Thymus (tissue), 11 donors: ENCODE measurements around the gene MLLT1. TPM values are rescaled to one million over a fixed set of nuclear protein-coding genes. Genes with fewer than 3 reads are reported as not detected.

Experiments used
- DNase-seq, 9 donors: peaks; one replicate each; pipeline ENCODE4 v3.0.0-alpha.2; 2013; ENCODE audit warnings: low spot score in 9 of 9, low read depth in 6 of 9, missing footprints in 1 of 9
- H3K27ac ChIP-seq, 2 donors: one replicate each; pipeline ENCODE4 v1.5.1; 2013; ENCODE audit warnings: control low read depth in 1 of 2, low read depth in 1 of 2, low read length in 1 of 2, mild to moderate bottlenecking in 1 of 2, moderate library complexity in 1 of 2
- H3K27me3 ChIP-seq, 2 donors: one replicate each; pipeline ENCODE4 v1.5.1; 2013; ENCODE audit warnings: low read length in 1 of 2; ENCODE audit not compliant: control insufficient read depth in 2 of 2, insufficient read depth in 1 of 2
- H3K36me3 ChIP-seq, 2 donors: one replicate each; pipeline ENCODE4 v1.5.1; 2013; ENCODE audit warnings: low read length in 1 of 2, mild to moderate bottlenecking in 1 of 2, moderate library complexity in 1 of 2; ENCODE audit not compliant: control insufficient read depth in 2 of 2, insufficient read depth in 2 of 2
- H3K4me1 ChIP-seq, 2 donors: one replicate each; pipeline ENCODE4 v1.5.1; 2013; ENCODE audit warnings: low read length in 2 of 2; ENCODE audit not compliant: control insufficient read depth in 2 of 2, insufficient read depth in 2 of 2
- H3K4me3 ChIP-seq, 2 donors: one replicate each; pipeline ENCODE4 v1.5.1; 2013; ENCODE audit warnings: low read length in 2 of 2, control low read depth in 1 of 2, mild to moderate bottlenecking in 1 of 2
- H3K9me3 ChIP-seq, 2 donors: one replicate each; pipeline ENCODE4 v1.5.1; 2013; ENCODE audit warnings: low read length in 1 of 2, mild to moderate bottlenecking in 1 of 2; ENCODE audit not compliant: control insufficient read depth in 2 of 2, insufficient read depth in 1 of 2
- WGBS: extraction: QIAGEN DNeasy Blood & Tissue Kit; methylation state at CpG from one replicate; pipeline ENCODE4 v1.1.7; 2013; 5-methylcytosine and 5-hydroxymethylcytosine counted together
- polyA plus RNA-seq: library from polyadenylated mRNA; stranded (reverse); fragments of 200-250 nt; gene quantifications from one replicate; pipeline ENCODE4 v1.2.3, GENCODE V29; 2013
- total RNA-seq: library from RNA; stranded (reverse); fragments of 120-200 nt; gene quantifications from one replicate; pipeline ENCODE4 v1.2.4, GENCODE V29; 2013
- donor health status: healthy.

MLLT1 gene
- total and polyA plus RNA-seq, 2 donors, result 6.9 to 24.7 TPM

DNA sequence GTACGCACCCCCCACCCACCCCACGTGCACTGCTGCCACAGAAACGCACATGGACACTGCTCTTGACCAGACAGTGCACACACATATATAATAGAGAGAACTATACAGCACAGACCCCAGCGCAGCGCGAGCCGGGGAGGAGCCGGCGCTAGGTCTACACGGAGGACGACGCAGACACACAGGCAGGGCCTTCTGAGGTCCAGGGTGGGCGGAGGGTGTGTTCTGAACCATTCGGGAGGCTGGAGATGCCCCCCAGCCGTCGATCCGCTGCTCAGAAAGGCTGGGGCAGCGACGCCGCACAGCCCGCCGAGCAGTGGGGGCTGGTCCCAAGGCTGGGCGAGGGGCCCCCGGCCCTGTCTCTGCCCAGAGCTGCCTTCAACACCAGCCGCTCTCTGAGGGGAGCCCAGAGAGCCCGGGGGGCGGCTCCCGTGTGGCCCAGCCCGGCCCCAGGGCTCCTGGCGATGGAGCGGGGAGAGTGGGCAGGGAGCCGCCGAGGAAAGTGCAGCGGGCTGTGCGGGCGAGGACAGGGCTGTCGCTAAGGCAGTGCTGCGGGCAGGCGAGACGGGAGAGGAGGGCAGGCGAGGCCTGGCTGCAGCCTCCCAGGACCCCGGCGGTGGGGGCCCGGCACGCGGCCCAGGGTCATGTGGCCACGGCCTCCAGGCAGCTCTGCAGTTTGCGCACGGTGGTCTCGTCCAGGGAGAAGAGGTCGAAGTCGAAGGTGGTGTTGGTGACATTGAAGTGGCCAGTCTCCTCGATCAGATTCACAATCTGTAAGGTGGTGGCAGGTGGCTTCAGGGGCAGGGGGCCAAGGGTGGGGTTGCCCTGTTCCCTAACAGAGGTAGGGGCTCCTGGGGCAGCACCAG, 67.1 kb downstream of the MLLT1 start:
- Histone ChIP-seq H3K27me3 (no peaks in the 10 kb centered on the region), H3K4me1 (no peaks in the 10 kb centered on the region), H3K4me3 (no peak overlapping the region), H3K36me3 (peaks cover 4 to 41% of the 10 kb centered on the region in 2 donors), H3K27ac (no peak overlapping the region), H3K9me3 (no peaks in the 10 kb centered on the region)
- DNase-seq, result no peak
- WGBS, result 98% methylated on average over 53 of the region's 53 CpGs

DNA sequence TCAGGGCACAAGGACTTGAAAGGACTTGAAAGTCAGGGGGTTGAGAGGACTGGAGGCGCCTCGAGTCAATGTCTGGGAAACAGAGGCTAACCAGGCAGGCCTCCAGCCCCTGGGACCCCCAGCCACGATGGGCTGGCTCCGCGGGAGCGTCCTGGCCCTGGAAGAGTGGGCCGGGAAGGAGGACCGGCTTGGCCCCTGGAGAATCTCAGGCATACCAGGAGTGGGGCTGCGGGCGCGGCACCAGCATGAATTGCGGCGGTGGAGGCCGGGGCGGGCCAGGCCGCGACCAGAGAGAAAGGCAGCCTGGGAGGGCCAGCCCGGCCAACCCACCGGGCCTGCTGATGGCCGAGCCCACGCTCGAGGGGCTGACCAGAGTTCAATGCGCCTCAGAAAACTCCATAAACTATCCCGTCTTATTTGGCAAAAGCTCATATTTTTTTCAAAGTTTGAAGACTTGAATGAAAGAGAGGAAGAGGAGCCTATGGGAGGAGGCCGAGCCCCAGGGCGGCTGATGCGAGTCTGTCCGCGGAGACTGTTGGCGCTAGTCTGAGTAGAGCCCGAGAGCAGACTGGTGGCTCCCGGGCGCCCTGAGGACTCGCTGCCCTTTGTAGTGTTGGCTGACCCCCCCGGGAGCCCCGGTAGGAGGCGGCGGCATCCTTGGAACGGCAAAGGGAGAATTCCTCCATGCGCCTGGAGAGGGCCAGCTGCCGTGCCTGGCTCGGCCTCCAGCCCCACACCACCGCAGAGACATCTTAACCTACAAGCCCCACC, 68.0 kb downstream of the MLLT1 start:
- Histone ChIP-seq H3K27ac (no peak overlapping the region), H3K4me3 (no peak overlapping the region), H3K9me3 (no peaks in the 10 kb centered on the region), H3K27me3 (no peaks in the 10 kb centered on the region), H3K4me1 (no peaks in the 10 kb centered on the region), H3K36me3 (peaks cover 0 to 41% of the 10 kb centered on the region in 2 donors)
- no peak for DNase-seq
- WGBS, result 97% methylated on average over 43 of the region's 43 CpGs

DNA sequence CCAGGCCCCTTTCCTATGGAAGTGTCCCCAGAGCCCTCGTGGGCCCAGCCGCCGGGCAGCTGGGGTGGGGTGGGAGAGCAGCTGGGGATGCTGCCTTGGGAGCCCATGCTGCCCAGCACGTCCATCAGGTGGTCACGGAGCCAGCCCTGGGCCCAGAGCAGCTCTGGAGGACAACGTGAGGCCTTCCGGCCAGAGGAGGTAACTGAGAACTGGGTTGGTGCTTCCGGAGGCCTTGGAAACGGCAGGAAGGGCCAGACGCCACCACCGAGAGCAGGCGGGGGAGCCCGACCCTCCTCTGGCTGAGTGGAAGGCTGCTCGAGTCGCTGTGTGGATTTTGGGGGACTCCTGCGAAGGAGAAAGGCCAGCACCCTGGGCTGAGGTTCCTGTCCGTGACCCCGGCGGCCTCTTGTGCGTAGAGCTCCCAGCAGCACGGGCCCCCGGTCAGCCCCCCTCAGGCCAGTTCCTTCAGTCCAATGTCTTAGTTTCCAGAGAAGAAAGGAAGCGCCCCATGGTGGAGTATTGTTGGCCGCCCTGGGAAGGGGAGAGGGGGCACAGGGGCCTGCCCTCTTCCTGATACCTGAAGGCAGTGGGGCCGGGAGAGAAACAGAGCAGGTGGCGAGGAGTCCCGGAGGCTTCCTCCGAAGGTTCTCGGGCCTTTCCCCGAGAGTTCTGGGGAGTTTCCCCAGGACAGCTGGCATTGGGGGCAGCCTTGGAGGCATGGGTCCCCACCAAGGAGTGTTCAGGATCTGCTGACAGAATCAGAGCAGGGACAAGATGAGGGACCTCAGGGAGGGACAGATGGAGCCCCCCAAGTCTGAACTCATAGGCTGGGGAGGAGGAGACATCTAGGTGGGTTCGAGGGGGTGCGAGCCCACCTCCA, 68.8 kb downstream of the MLLT1 start:
- WGBS, result 95% methylated on average over 32 of the region's 32 CpGs
- Histone ChIP-seq H3K27ac (no peak overlapping the region), H3K36me3 (peaks cover 0 to 38% of the 10 kb centered on the region in 2 donors), H3K9me3 (no peaks in the 10 kb centered on the region), H3K4me3 (no peak overlapping the region), H3K27me3 (no peaks in the 10 kb centered on the region), H3K4me1 (no peaks in the 10 kb centered on the region)
- no peak for DNase-seq

DNA sequence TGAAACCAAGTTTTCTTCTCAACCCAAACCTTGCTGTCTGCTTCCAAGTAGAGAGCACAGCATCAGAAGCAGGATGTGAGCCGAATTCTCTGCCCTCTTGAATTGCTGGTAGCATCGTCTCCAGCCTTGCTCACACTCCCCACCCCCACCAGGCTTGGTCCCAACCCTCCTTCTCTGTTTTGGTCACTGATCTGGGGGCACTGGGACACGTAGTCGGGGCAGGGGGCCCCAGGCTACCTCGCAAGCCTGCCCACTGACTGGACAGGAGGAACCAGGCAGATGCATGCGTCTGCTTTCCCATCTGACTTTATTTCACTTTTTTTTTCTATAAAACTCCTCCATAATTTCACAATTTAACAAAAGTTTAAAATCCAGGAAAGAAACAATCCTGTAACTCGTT, 69.7 kb downstream of the MLLT1 start:
- Histone ChIP-seq H3K27ac (no peak overlapping the region), H3K9me3 (no peaks in the 10 kb centered on the region), H3K4me1 (no peaks in the 10 kb centered on the region), H3K27me3 (no peaks in the 10 kb centered on the region), H3K4me3 (no peak overlapping the region), H3K36me3 (peaks cover 0 to 30% of the 10 kb centered on the region in 2 donors)
- no peak for DNase-seq
- WGBS, result 96% methylated on average over 7 of the region's 7 CpGs

DNA sequence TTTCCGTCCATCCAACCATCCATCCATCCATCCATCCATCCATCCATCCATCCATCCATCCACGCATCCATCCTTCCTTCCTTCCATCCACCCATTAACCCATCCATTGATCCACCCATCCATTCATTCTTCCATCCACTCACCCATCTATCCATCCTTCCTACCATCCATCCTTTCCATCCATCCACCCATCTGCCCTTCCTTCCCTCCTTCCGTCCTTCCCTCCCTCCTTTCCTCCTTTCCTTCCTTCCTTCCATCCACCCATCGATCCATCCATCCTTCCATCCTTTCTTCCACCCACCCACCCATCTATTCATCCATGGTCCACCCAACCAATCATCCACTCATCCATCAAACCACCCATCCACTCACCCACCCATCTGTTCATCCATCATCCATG, 70.1 kb downstream of the MLLT1 start:
- 62% methylated on average over 4 of the region's 4 CpGs for WGBS
- peaks cover 0 to 26% of the 10 kb centered on the region in 2 donors for H3K36me3 ChIP-seq
- DNase-seq, result no peak
- H3K9me3 ChIP-seq, result no peaks in the 10 kb centered on the region
- H3K4me1 ChIP-seq, result no peaks in the 10 kb centered on the region
- H3K27me3 ChIP-seq, result no peaks in the 10 kb centered on the region
- H3K4me3 ChIP-seq, result no peak overlapping the region
- no peak overlapping the region for H3K27ac ChIP-seq

DNA sequence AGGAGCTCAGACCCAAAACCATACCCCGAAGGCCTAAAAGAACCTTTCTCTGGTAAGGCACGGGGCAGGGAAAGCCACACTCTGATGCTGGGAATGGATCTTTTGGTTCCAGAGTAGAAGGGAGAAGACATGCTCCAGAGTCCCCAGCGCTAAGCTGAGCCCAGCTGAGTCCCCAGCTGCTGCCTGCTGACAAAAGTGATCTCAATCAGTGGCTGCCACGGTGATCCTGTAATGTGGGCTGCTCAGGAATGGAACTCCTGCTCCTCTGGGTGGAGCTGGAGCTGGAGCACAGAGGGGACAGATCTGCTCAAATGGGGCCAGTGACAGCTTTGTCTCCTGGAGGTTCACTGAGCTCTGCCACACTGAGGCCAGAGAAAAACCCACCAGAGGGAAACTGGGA, 70.5 kb downstream of the MLLT1 start:
- H3K4me1 ChIP-seq, result no peaks in the 10 kb centered on the region
- H3K4me3 ChIP-seq, result no peak overlapping the region
- DNase-seq, result no peak
- H3K36me3 ChIP-seq, result peaks cover 0 to 23% of the 10 kb centered on the region in 2 donors
- H3K9me3 ChIP-seq, result no peaks in the 10 kb centered on the region
- no peaks in the 10 kb centered on the region for H3K27me3 ChIP-seq
- 93% methylated on average over 4 of the region's 4 CpGs for WGBS
- H3K27ac ChIP-seq, result no peak overlapping the region

DNA sequence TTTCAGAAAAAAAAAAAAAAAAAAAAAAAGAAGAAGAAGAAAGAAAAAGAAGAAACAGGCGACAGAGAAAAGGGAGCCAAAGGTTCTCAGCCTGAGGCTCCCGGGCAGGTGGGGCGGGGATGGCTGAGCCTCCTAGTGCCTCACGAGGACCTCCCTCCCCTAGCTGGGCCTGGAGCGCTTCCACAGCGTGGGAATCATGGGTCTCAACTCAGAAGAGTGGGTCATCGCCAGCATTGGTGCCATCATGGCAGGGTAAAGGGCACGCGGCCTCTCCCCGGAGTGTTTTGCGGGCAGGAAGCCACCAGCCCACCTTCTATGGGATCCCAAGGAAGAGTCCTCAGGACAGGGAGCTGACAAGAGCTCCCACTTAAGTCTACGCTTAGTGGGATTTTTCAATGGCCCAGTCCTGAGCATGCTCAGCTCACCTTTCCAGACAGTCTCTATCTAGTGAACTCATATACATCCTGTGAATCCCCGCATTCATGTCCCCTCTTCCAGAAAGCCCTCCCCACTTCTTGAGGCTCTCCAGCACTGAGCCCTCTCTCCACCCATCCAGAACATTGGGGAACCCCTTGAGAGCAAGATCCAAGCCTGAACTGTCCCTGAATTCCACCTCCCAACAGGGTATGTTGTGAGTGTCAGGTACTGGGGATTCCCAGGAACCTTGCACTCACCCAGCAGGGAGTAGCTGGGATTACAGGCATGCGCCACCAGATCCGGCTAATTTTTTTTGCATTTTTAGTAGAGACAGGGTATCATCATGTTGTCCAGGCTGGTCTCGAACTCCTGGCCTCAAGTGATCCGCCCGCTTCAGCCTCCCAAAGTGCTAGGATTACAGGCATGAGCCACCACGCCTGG, 74.7 kb downstream of the MLLT1 start:
- Histone ChIP-seq H3K27ac (no peak overlapping the region), H3K9me3 (no peaks in the 10 kb centered on the region), H3K4me1 (peaks cover 0 to 1% of the 10 kb centered on the region in 2 donors), H3K36me3 (no peaks in the 10 kb centered on the region), H3K27me3 (no peaks in the 10 kb centered on the region), H3K4me3 (no peak overlapping the region)
- DNase-seq, result no peak
- 93% methylated on average over 19 of the region's 19 CpGs for WGBS

DNA sequence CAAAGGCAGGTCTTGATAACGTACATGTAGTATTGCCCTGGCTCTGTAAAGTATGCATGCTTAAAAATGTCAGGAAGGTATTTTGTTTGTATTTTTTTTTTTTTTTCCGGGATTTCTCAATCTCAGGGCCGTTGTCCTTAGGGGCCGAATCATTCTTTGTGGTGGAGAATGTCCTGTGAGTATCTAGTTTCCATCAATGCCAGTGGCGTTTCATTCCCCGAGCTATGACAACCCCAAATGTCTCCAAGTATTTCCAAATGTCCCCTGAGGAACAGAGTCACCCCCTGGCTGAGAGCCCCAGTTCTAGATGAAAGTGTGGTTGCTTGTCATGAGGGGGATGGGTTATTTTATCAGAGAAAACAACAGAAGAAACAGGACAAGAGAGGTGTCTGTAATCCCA, 75.6 kb downstream of the MLLT1 start:
- Histone ChIP-seq H3K9me3 (no peaks in the 10 kb centered on the region), H3K27me3 (no peaks in the 10 kb centered on the region), H3K27ac (no peak overlapping the region), H3K36me3 (no peaks in the 10 kb centered on the region), H3K4me3 (no peak overlapping the region), H3K4me1 (peaks cover 0 to 7% of the 10 kb centered on the region in 2 donors)
- DNase-seq, result no peak
- WGBS, result 80% methylated on average over 6 of the region's 6 CpGs
